ENCODE measurements around the gene SORT1. TPM values are rescaled to one million over a fixed set of nuclear protein-coding genes. Genes with fewer than 3 reads are reported as not detected.

Gene SORT1
- total RNA-seq, 6 donors from 2014 or later: 105 to 222 (median 116) TPM

DNA sequence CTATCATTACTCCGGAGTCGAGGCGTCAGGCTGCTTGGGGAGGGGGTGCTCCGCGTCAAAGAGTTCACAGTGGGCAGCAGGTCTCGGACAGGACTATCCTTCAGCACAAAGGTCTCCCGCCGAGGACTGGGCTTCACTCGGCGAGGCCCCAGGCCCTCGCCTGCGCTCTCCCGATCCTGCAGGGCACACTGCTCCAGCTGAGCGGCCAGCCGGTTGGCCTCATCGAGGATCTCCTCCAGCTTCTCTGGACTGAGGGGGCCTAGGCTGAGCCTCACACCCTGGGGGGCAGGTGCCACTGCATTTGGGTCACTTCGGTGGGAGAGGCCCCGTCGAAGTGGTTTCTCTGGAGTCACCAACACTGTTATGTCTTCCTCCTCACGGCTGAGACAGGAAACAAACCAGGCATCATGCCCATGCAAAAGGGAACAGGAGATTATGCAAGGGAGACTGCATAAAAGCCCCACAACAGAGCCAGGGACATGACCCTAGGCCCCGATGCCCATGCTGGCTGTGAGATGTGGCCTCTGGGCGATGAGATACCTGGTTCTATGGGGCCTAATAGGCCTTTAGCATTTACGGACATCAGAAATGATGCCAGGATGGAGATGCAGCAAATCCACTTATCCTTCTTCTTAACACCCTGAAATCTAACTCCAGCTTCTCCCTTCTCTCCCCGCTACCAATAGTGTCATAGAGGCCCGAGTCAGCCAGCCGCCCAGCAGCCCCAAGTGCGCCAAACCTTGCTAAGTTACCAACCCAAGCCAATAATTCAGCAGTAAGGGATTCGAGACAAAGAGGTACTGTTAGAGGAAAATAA, 115.8 kb downstream of the SORT1 start:
- WGBS, 2 donors: 55 to 70% methylated on average over 25 to 28 of the region's 28 CpGs
- DNase-seq: peak in 1 of 2 donors; percentile 46
- peak in 1 of 4 donors; percentile 31 for TF ChIP-seq POLR2A (IDR thresholded peaks at IDR 0.05)
- no peak for TF ChIP-seq EP300 (IDR thresholded peaks at IDR 0.05)
- no peak for TF ChIP-seq POLR2AphosphoS5 (IDR thresholded peaks at IDR 0.05)
- TF ChIP-seq, protein P1, sequence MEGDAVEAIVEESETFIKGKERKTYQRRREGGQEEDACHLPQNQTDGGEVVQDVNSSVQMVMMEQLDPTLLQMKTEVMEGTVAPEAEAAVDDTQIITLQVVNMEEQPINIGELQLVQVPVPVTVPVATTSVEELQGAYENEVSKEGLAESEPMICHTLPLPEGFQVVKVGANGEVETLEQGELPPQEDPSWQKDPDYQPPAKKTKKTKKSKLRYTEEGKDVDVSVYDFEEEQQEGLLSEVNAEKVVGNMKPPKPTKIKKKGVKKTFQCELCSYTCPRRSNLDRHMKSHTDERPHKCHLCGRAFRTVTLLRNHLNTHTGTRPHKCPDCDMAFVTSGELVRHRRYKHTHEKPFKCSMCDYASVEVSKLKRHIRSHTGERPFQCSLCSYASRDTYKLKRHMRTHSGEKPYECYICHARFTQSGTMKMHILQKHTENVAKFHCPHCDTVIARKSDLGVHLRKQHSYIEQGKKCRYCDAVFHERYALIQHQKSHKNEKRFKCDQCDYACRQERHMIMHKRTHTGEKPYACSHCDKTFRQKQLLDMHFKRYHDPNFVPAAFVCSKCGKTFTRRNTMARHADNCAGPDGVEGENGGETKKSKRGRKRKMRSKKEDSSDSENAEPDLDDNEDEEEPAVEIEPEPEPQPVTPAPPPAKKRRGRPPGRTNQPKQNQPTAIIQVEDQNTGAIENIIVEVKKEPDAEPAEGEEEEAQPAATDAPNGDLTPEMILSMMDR (IDR thresholded peaks at IDR 0.05): no peak
- peak in 1 of 2 donors; percentile 13 for ATAC-seq (ENCODE audit: low FRiP score in 2 of 2)
- H3K27ac ChIP-seq: peak overlapping the region in 2 of 4 donors; percentile 92 to 93
- H3K36me3 ChIP-seq: peaks cover 0 to 10% (median 0%) of the 10 kb centered on the region in 4 donors
- H3K4me3 ChIP-seq: peak overlapping the region in 3 of 4 donors; percentile 61 to 73 (median 67)
- no peaks in the 10 kb centered on the region for H3K9me3 ChIP-seq
- H3K27me3 ChIP-seq: no peaks in the 10 kb centered on the region
- peaks cover 18 to 31% (median 27%) of the 10 kb centered on the region in 4 donors for H3K4me1 ChIP-seq

DNA sequence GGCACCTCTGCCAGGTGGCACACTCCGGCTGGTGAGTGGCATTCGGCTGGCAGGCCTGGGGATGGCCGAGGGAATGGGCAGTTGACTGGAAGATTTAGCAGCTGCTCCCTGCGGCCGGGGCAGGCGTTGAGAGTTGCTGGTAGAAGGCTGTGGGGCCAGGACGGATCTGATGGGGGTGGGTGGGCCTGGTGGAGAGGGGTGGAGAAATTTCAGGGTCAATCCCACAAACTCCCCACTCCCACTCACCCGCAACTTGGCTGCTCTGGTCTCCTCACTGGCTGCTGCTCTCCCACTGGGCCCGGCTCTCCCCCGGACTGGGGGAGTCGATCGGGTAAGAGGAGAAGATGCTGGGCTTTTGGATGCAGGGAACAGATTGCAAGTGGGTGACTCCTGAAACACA, 116.9 kb downstream of the SORT1 start:
- DNase-seq (no peak), ATAC-seq (ENCODE audit: low FRiP score in 2 of 2) (no peak)
- peaks cover 0 to 10% (median 0%) of the 10 kb centered on the region in 4 donors for H3K36me3 ChIP-seq
- H3K4me3 ChIP-seq: no peak overlapping the region
- 92 to 95% methylated on average over 12 of the region's 12 CpGs for WGBS, 2 donors
- no peak overlapping the region for H3K27ac ChIP-seq
- peaks cover 18 to 38% (median 31%) of the 10 kb centered on the region in 4 donors for H3K4me1 ChIP-seq
- no peaks in the 10 kb centered on the region for H3K27me3 ChIP-seq
- no peaks in the 10 kb centered on the region for H3K9me3 ChIP-seq
- TF ChIP-seq POLR2A (IDR thresholded peaks at IDR 0.05) (no peak), POLR2AphosphoS5 (IDR thresholded peaks at IDR 0.05) (no peak), EP300 (IDR thresholded peaks at IDR 0.05) (no peak)
- TF ChIP-seq, protein P1 (IDR thresholded peaks at IDR 0.05): no peak

GRCh38 chr1:109279615-109280278, 118.0 kb downstream of the SORT1 start:
- Histone ChIP-seq H3K36me3 (peaks cover 0 to 10% (median 0%) of the 10 kb centered on the region in 4 donors), H3K4me3 (no peak overlapping the region), H3K27ac (no peak overlapping the region), H3K27me3 (no peaks in the 10 kb centered on the region), H3K9me3 (no peaks in the 10 kb centered on the region), H3K4me1 (peaks cover 23 to 49% (median 38%) of the 10 kb centered on the region in 4 donors)
- DNase-seq (no peak), ATAC-seq (ENCODE audit: low FRiP score in 2 of 2) (no peak)
- TF ChIP-seq, protein P1 (IDR thresholded peaks at IDR 0.05): no peak
- TF ChIP-seq POLR2AphosphoS5 (IDR thresholded peaks at IDR 0.05) (no peak), POLR2A (IDR thresholded peaks at IDR 0.05) (no peak), EP300 (IDR thresholded peaks at IDR 0.05) (no peak)
- 89 to 98% methylated on average over 5 of the region's 5 CpGs for WGBS, 2 donors

- peak; percentile 81 to 89 for ATAC-seq (ENCODE audit: low FRiP score in 2 of 2)
- Histone ChIP-seq H3K9me3 (no peaks in the 10 kb centered on the region), H3K4me3 (no peak overlapping the region), H3K4me1 (peaks cover 17 to 52% (median 38%) of the 10 kb centered on the region in 4 donors), H3K36me3 (peaks cover 0 to 10% (median 0%) of the 10 kb centered on the region in 4 donors), H3K27me3 (no peaks in the 10 kb centered on the region), H3K27ac (peak overlapping the region in 3 of 4 donors; percentile 24 to 60 (median 29))
- peak in 1 of 2 donors; percentile 94 for DNase-seq
- TF ChIP-seq POLR2A (IDR thresholded peaks at IDR 0.05) (peak in 2 of 4 donors; percentile 35 to 49), EP300 (IDR thresholded peaks at IDR 0.05) (no peak), POLR2AphosphoS5 (IDR thresholded peaks at IDR 0.05) (peak in 1 of 2 donors; percentile 36)
- TF ChIP-seq, protein P1 (IDR thresholded peaks at IDR 0.05): peak; percentile 88 to 97 (median 96)
- WGBS, 2 donors: 58 to 70% methylated on average over 6 to 7 of the region's 7 CpGs
These were observed 120.1 kb downstream of the SORT1 start for GRCh38 chr1:109277434-109278204.

All from upper lobe of left lung (tissue), 6 donors.